Glomerular visceral epithelial cell (primary cell): ENCODE data around the gene PTPN9.
"Not testable (repeated sequence)": the region's sequence is repeated elsewhere in the genome, so short reads cannot be mapped to it uniquely, and the experiment has no call there.

Experiments
- DNase-seq: peaks from one replicate; pipeline ENCODE4 v3.0.0-alpha.2; 2016; ENCODE audit errors: extremely low spot score

The PTPN9 gene

GRCh38 chr15:75582943-75583342 lies 3.8 kb upstream of the PTPN9 start:
- not testable (repeated sequence) for DNase-seq

DNA sequence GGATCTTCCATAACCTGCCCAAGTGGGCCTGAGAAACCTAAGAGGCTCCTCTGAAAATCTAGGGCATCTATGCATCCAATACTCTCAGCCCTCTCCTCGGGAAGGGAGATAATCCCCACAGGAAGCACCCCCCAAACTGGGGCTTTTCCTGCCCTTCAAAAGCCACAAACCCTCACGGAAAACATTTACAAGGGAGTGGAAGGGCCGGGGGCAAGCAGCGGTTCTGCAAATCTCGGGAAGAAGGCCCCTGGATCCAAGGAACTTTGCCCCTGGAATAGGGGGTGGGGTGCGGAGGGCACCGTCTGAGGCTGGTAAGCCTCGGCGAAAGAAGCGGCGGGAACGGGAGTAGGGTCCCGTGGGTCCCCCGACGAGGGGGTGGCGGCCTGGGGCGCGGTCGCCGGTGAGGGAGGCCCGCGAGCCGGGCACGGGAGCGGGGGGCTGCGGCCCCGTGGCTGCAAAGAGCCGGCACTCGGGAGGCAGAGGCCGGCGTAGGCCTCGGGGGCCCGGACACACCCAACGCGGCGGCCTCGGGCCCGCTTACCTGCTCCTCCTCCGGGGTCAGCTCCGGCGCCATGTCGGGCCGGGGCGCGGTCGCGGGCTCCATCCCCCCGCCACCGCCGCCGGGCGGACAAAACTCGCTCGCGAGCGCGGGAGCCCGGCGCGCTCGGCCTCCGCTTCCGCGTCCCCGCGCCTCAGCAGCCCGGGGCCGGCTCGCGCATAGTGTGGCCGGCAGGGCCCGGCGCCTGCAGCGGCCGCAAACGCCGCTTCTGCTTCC lies 755 bp downstream of the PTPN9 start:
- DNase-seq: peak; percentile 30

DNA sequence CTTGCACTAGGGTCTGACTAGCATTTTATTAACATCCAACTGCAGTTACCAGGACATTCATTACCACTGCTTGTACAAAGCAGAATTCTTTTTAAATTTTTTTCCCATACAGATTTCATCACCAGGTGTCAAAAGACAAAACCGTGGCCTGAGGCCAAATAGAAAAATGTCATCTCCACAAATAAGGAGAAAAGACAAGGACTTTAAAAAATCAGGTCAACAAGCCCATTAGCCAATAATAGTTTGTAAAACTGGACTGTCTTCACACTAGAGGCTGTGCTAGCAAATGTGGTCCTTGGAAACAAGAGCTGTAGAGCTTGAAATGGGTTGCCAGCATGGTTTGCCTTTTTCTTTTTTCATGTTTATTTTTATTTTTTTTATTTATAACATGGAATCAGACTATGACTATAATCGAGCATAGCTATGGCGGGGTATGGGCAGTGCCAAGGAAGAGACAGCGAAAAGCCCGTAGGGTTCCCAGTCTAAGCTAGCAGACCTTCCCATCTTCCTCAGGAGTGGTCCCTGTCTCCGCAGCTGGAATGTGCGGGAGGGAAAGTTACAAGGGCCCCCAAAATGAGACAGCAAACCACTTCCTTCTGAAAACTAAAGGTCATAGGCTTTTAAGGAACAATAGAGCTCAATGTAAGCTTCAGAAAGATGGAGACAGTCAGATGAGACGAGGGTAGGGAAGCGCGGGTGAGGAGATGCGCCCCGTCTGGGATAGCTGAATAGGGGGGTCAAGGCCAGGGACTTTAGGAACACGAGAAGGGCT lies 1.5 kb downstream of the PTPN9 start:
- peak; percentile 17 for DNase-seq

DNA sequence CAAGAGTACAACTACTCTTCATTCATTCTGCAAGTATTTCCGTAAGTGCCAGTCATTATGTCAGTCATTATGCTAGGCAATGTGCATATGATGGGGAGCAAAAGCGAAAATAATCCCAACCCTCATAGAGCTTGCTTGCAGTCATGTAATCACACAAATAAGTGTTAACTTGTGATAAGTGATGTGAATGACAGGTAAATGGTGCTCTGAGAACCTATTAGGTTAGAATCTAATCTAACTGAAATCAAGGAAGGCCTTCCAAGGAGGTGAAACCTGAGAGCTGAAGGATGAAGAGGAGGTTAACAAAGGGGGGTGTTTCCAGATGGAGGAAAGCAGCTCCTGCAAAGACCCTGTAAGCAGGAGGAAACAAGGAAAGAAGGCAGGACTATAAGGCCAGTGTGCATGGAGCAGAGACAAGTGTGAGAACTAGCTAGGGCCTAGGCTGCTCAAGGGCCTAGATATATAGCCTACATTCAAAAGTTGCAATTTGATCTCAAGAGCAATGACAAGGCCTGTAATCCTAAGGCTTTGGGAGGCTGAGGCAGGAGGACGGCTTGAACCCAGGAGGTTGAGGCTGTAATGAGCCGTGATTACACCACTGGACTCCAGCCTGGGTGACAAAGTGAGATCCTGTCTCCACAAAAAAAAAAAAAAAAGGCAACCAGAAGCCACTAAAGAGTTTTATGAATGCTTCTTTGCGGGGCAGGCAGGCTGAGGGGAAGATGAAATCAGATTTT lies 5.3 kb downstream of the PTPN9 start:
- no peak for DNase-seq

GRCh38 chr15:75570126-75570845 lies 8.8 kb downstream of the PTPN9 start:
- DNase-seq: no peak

DNA sequence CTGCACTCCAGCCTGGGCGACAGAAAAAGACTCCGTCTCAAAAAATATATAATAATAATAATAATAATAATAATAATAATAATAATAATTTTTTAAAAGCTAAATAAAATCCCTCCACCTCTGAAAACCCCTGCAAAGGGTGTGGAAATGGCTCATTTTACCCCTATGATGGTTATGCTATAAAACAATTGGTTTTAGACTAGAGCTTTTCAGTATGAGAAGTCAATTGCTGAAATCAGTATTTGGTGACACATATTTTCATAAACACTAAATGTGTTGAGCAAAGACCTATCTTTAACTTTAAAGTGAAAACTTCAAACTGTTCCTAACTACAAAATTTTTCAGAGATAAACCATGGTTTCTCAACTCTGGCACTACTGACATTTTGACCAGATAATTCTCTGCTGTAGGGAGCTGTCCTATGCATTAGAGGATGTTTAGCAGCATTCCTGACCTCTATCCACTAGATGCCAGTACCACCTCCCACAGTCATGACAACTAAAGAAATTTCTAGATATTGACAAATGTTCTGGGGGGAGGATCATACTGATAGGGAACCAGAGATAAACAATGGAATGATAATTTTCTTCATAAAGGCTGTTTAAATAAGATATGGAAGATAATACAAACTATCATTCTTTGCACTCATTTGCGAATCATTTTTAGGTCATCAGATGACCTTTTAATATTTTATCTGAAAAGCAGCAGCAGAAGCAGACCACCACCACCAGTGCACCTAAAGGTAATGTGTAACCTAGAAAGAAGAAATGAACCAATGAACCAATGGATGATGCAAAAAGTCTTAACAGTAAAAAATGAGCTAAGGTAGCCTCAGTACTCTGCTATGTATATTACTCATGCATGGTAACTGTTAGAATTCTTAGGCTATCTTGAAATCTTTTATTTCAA lies 13.8 kb downstream of the PTPN9 start:
- no peak for DNase-seq

DNA sequence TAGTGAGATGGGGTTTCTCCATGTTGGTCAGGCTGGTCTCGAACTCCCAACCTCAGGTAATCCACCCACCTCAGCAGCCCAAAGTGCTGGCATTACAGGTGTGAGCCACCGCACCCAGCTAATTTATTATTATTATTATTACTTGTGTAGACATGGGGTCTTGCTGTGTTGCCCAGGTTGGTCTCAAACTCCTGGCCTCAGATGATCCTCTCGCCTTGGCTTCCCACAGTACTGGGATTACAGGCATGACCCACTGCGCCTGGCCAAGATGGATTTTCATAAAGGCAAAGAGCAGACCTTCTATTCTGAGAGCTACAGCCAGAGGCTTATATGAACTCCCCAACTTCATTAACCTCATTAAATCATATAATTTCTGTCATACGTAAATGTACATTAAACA lies 17.2 kb downstream of the PTPN9 start:
- DNase-seq: no peak

DNA sequence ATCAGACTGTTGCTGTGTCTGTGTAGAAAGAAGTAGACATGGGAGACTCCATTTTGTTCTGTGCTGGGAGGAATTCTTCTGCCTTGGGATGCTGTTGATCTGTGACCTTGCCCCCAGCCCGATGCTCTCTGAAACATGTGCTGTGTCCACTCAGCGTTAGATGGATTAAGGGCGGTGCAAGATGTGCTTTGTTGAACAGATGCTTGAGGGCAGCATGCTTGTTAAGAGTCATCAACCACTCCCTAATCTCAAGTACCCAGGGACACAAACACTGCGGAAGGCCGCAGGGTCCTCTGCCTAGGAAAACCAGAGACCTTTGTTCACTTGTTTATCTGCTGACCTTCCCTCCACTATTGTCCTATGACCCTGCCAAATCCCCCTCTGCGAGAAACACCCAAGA lies 19.8 kb downstream of the PTPN9 start:
- DNase-seq: not testable (repeated sequence)

GRCh38 chr15:75558955-75559354 lies 20.2 kb downstream of the PTPN9 start:
- DNase-seq: not testable (repeated sequence)

GRCh38 chr15:75554717-75555116 lies 24.4 kb downstream of the PTPN9 start:
- no peak for DNase-seq

- DNase-seq: no peak
Observed at GRCh38 chr15:75553659-75554058, 25.5 kb downstream of the PTPN9 start.

DNA sequence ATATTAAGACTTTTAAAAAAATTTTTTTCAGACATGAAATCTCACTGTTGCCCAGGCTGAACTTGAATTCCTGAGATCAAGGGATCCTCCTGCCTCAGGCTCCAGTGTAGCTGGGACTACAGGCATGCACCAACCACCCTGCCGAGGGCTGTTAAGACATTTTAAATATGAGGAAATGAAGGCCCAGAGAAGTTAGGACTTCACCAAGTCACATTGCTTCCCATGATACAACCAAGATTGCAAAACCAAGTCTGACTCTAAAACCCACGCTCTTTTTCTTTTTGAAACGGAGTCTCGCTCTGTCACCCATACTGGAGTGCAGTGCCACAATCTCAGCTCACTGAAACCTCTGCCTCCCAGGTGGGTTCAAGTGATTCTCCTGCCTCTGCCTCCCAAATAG lies 28.0 kb downstream of the PTPN9 start:
- DNase-seq: no peak

GRCh38 chr15:75545064-75545463 lies 34.1 kb downstream of the PTPN9 start:
- DNase-seq: no peak

- DNase-seq: no peak
Observed at GRCh38 chr15:75544359-75544758, 34.8 kb downstream of the PTPN9 start.

- DNase-seq: peak; percentile 56
Observed at GRCh38 chr15:75542949-75543545, 36.1 kb downstream of the PTPN9 start.

DNA sequence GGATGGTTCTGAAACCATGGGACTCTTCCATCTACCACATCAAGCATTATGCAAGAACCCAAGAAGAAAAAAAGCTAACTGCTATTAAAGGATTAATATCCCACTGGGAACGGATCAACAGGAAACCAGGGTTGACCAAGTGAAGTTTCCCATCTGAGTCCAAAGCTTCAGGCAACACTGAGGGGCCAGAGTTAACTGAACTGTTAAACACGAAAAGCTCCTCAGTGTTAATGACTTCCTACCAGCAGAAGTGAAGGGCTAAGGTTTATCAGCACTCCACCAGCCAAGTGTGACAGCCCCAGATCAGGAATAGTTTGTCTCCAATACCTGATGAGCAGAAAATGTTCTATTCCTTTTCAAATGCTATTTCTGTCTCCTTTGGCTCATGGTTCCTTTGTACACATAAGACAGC lies 36.7 kb downstream of the PTPN9 start:
- DNase-seq: peak; percentile 39

GRCh38 chr15:75538376-75538775 lies 40.7 kb downstream of the PTPN9 start:
- no peak for DNase-seq

GRCh38 chr15:75533945-75534344 lies 45.2 kb downstream of the PTPN9 start:
- DNase-seq: no peak

- peak; percentile 50 for DNase-seq
Observed at GRCh38 chr15:75532413-75533250, 46.5 kb downstream of the PTPN9 start.
